KMS-11 (cell line): ENCODE measurements around the gene TBPL2.

Experiments
- H2AFZ ChIP-seq: fragments of 200-600 bp; sonication (generic); 2 replicates; pipeline ENCODE4 v1.6.1; 2016; ENCODE audit warnings: antibody characterized with exemption, mixed run types, low read depth
- H3K27ac ChIP-seq: fragments of 200-600 bp; sonication (generic); 2 replicates; pipeline ENCODE4 v1.6.1; 2016; ENCODE audit warnings: mild to moderate bottlenecking, mixed run types
- H3K27me3 ChIP-seq: fragments of 200-600 bp; sonication (generic); 2 replicates; pipeline ENCODE4 v1.6.1; 2017; ENCODE audit warnings: mild to moderate bottlenecking, low read depth, mixed run types, moderate library complexity; ENCODE audit not compliant: insufficient read depth
- H3K36me3 ChIP-seq: fragments of 200-600 bp; sonication (generic); 2 replicates; pipeline ENCODE4 v1.6.1; 2017; ENCODE audit warnings: mild to moderate bottlenecking, mixed run types; ENCODE audit not compliant: insufficient read depth
- H3K4me1 ChIP-seq: fragments of 200-600 bp; sonication (generic); 2 replicates; pipeline ENCODE4 v1.6.1; 2016; ENCODE audit warnings: mild to moderate bottlenecking, low read depth, mixed run types; ENCODE audit not compliant: poor library complexity, severe bottlenecking
- H3K4me2 ChIP-seq: fragments of 200-600 bp; sonication (generic); 2 replicates; pipeline ENCODE4 v1.7.0; 2016; ENCODE audit warnings: mild to moderate bottlenecking, mixed run types
- H3K4me3 ChIP-seq: fragments of 200-600 bp; sonication (generic); IDR thresholded peaks from 2 replicates; pipeline ENCODE4 v1.6.1; 2017; ENCODE audit warnings: low read depth, low read length, mixed read lengths; ENCODE audit not compliant: insufficient read depth
- H3K79me2 ChIP-seq: fragments of 200-600 bp; sonication (generic); 2 replicates; pipeline ENCODE4 v1.6.1; 2016; ENCODE audit warnings: low read depth, mixed run types; ENCODE audit not compliant: insufficient read depth
- H3K9ac ChIP-seq: fragments of 200-600 bp; sonication (generic); 2 replicates; pipeline ENCODE4 v1.6.1; 2016; ENCODE audit warnings: mild to moderate bottlenecking, mixed run types
- H4K20me1 ChIP-seq: fragments of 200-600 bp; sonication (generic); 2 replicates; pipeline ENCODE4 v1.6.1; 2016; ENCODE audit warnings: mild to moderate bottlenecking, mixed run types; ENCODE audit not compliant: insufficient read depth
- CTCF ChIP-seq: fragments of 200-600 bp; sonication (generic); conservative IDR thresholded peaks from 2 replicates; pipeline ENCODE4 v1.6.1; 2017; ENCODE audit warnings: low read depth, mild to moderate bottlenecking, antibody characterized with exemption, low read length, moderate library complexity, mixed read lengths

The TBPL2 gene

DNA sequence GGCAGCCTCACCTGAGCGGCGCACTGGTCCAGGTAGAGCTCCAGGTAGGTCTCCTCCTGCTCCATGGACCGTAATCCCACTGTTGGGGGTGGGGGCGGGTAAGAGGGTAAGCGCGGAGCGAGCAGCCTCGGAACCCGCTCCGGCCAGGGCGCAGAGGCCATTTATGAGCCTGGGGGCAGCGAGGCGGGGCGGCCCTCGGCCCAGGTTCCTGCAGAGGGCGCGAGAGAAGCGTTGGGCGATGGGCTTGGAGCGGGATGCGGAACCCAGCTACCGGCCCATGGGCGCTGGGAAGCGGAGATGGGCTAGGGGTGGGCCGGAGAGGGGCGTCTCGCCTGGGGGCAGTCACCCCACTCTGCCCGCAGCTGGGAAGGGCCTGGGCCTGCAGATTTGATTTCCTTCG lies at the start of gene TBPL2:
TBPL2 (minus strand) TSS at position 232 of the 400 bp plus-strand sequence; CDS start at position 65, 167 bp downstream.
- Histone ChIP-seq H2AFZ (no peak within 1 kb of the TSS), H3K79me2 (no peaks in the 10 kb centered on the region), H3K4me2 (no peak within 1 kb of the TSS), H3K27me3 (no peaks in the 10 kb centered on the region), H3K4me1 (no peaks in the 10 kb centered on the region), H3K27ac (no peak within 1 kb of the TSS), H3K4me3 (no peak within 1 kb of the TSS), H4K20me1 (no peaks in the 10 kb centered on the region), H3K9ac (no peak within 1 kb of the TSS), H3K36me3 (no peaks in the 10 kb centered on the region)
- TF ChIP-seq CTCF: no peak

GRCh38 chr14:55488204-55488603 lies 47.8 kb upstream of the TBPL2 start:
- no peak overlapping the region for H3K4me2 ChIP-seq
- H2AFZ ChIP-seq: no peak overlapping the region
- no peaks in the 10 kb centered on the region for H3K27me3 ChIP-seq
- H3K4me3 ChIP-seq: no peak overlapping the region
- no peaks in the 10 kb centered on the region for H3K79me2 ChIP-seq
- no peaks in the 10 kb centered on the region for H3K4me1 ChIP-seq
- H3K9ac ChIP-seq: no peak overlapping the region
- H3K36me3 ChIP-seq: no peaks in the 10 kb centered on the region
- no peak for TF ChIP-seq CTCF
- no peaks in the 10 kb centered on the region for H4K20me1 ChIP-seq
- no peak overlapping the region for H3K27ac ChIP-seq

DNA sequence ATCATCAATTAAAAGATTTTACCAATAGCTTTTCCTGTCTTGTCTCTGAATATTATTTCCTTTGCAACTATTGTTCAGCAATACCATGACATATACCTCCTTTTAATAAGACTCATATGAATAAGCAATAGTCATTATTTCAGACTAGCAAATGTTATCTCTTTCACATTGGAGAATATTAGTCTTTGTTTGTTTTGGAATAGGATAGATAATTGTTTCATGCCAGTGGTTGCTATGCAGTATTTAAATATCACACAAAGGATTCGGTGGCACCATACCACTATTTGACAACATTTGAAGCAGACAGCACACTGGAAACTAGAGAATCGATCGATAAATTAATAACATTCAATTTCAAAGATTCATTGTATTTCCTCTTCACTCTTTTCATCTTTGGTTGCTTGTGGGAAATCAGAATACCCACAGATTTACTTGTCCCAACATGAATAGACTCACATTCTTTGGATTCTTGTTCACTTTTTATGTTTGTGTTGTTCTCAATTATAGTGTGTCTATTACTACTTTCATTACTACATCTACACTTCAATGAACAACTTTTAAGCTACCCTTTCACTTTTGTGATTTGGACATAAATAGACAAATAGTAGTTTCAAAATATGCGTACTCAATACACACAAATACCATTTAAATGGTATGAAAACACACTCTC lies 42.7 kb upstream of the TBPL2 start:
- no peaks in the 10 kb centered on the region for H3K4me1 ChIP-seq
- H3K4me3 ChIP-seq: no peak overlapping the region
- no peak overlapping the region for H3K9ac ChIP-seq
- H2AFZ ChIP-seq: no peak overlapping the region
- TF ChIP-seq CTCF: no peak
- no peaks in the 10 kb centered on the region for H3K27me3 ChIP-seq
- H3K36me3 ChIP-seq: no peaks in the 10 kb centered on the region
- no peak overlapping the region for H3K27ac ChIP-seq
- no peak overlapping the region for H3K4me2 ChIP-seq
- H3K79me2 ChIP-seq: no peaks in the 10 kb centered on the region
- H4K20me1 ChIP-seq: no peaks in the 10 kb centered on the region

- TF ChIP-seq CTCF: no peak
- H3K4me1 ChIP-seq: no peaks in the 10 kb centered on the region
Measured at GRCh38 chr14:55481769-55482168, 41.4 kb upstream of the TBPL2 start.

More at GRCh38 chr14:55481769-55482168, 41.4 kb upstream of the TBPL2 start:
- no peak overlapping the region for H3K4me3 ChIP-seq
- H3K9ac ChIP-seq: no peak overlapping the region
- H3K79me2 ChIP-seq: no peaks in the 10 kb centered on the region
- no peaks in the 10 kb centered on the region for H3K36me3 ChIP-seq
- H4K20me1 ChIP-seq: no peaks in the 10 kb centered on the region
- H3K27me3 ChIP-seq: no peaks in the 10 kb centered on the region
- no peak overlapping the region for H3K4me2 ChIP-seq
- H2AFZ ChIP-seq: no peak overlapping the region
- H3K27ac ChIP-seq: no peak overlapping the region
